H9 (cell line): ENCODE measurements around the gene VPS51. TPM values are rescaled to one million over a fixed set of nuclear protein-coding genes. Genes with fewer than 3 reads are reported as not detected.

Source experiments
- DNase-seq: peaks from one replicate; pipeline ENCODE4 v3.0.0-alpha.2; 2017
- H2AFZ ChIP-seq: one replicate; pipeline ENCODE4 v1.6.1; 2013; ENCODE audit warnings: mild to moderate bottlenecking, low read length, control low read depth, moderate library complexity
- H2AK5ac ChIP-seq: 2 replicates; pipeline ENCODE4 v1.6.1; 2013; ENCODE audit warnings: low read length, control low read depth, mixed read lengths; ENCODE audit not compliant: insufficient read length
- H2BK120ac ChIP-seq: one replicate; pipeline ENCODE4 v1.6.1; 2013; ENCODE audit warnings: low read depth, mild to moderate bottlenecking, low read length, control low read depth, inconsistent platforms; ENCODE audit not compliant: poor library complexity, severe bottlenecking
- H2BK12ac ChIP-seq: 2 replicates; pipeline ENCODE4 v1.6.1; 2013; ENCODE audit warnings: low read length, control low read depth, mixed read lengths, low read depth; ENCODE audit not compliant: insufficient read length
- H2BK15ac ChIP-seq: 2 replicates; pipeline ENCODE4 v1.6.1; 2013; ENCODE audit warnings: low read depth, low read length, control low read depth
- H2BK20ac ChIP-seq: one replicate; pipeline ENCODE4 v1.6.1; 2013; ENCODE audit warnings: low read depth, mild to moderate bottlenecking, low read length, control low read depth, inconsistent platforms; ENCODE audit not compliant: poor library complexity, severe bottlenecking
- H2BK5ac ChIP-seq: 2 replicates; pipeline ENCODE4 v1.6.1; 2013; ENCODE audit warnings: low read length, control low read depth, mixed read lengths; ENCODE audit not compliant: insufficient read length
- H3K14ac ChIP-seq: 2 replicates; pipeline ENCODE4 v1.6.1; 2013; ENCODE audit warnings: low read length, control low read depth; ENCODE audit not compliant: insufficient read depth
- H3K18ac ChIP-seq: 2 replicates; pipeline ENCODE4 v1.6.1; 2013; ENCODE audit warnings: low read depth, mild to moderate bottlenecking, mixed read lengths, low read length, control low read depth; ENCODE audit not compliant: insufficient read length
- H3K23ac ChIP-seq: 2 replicates; pipeline ENCODE4 v1.6.1; 2013; ENCODE audit warnings: low read length, control low read depth, mixed read lengths, low read depth; ENCODE audit not compliant: insufficient read length
- H3K23me2 ChIP-seq: 2 replicates; pipeline ENCODE4 v1.6.1; 2013; ENCODE audit warnings: low read depth, mild to moderate bottlenecking, mixed read lengths, low read length, control low read depth; ENCODE audit not compliant: insufficient read length, poor library complexity, severe bottlenecking
- H3K27ac ChIP-seq: 2 replicates; pipeline ENCODE4 v1.5.1; 2013; ENCODE audit warnings: low read length, control low read depth, mixed read lengths, low read depth; ENCODE audit not compliant: insufficient read length
- H3K27me3 ChIP-seq: 2 replicates; pipeline ENCODE4 v1.6.1; 2013; ENCODE audit warnings: low read length, control low read depth, inconsistent platforms; ENCODE audit not compliant: insufficient read depth
- H3K4ac ChIP-seq: 2 replicates; pipeline ENCODE4 v1.6.1; 2013; ENCODE audit warnings: low read depth, mild to moderate bottlenecking, control low read depth, inconsistent platforms, low read length, moderate library complexity
- H3K4me1 ChIP-seq: 2 replicates; pipeline ENCODE4 v1.6.1; 2013; ENCODE audit warnings: low read length, control low read depth, inconsistent platforms; ENCODE audit not compliant: insufficient read depth
- H3K4me2 ChIP-seq: 2 replicates; pipeline ENCODE4 v1.6.1; 2013; ENCODE audit warnings: low read length, control low read depth, mixed read lengths; ENCODE audit not compliant: insufficient read length, insufficient read depth
- H3K56ac ChIP-seq: 2 replicates; pipeline ENCODE4 v1.6.1; 2013; ENCODE audit warnings: low read depth, mild to moderate bottlenecking, mixed read lengths, low read length, control low read depth; ENCODE audit not compliant: insufficient read length
- H3K79me1 ChIP-seq: 2 replicates; pipeline ENCODE4 v1.6.1; 2013; ENCODE audit warnings: low read depth, mild to moderate bottlenecking, moderate library complexity, low read length, control low read depth, inconsistent platforms; ENCODE audit not compliant: insufficient read depth, poor library complexity, severe bottlenecking
- H3K79me2 ChIP-seq: 2 replicates; pipeline ENCODE4 v1.6.1; 2013; ENCODE audit warnings: low read length, control low read depth, inconsistent platforms; ENCODE audit not compliant: insufficient read depth
- H3K9ac ChIP-seq: 2 replicates; pipeline ENCODE4 v1.6.1; 2013; ENCODE audit warnings: low read length, control low read depth, mixed read lengths; ENCODE audit not compliant: insufficient read length; ENCODE audit errors: extremely low read depth
- H3K9me3 ChIP-seq: one replicate; pipeline ENCODE4 v1.6.1; 2013; ENCODE audit warnings: low read depth, low read length, inconsistent platforms; ENCODE audit not compliant: control insufficient read depth
- H3T11ph ChIP-seq: one replicate; pipeline ENCODE4 v1.6.1; 2013; ENCODE audit warnings: mild to moderate bottlenecking, low read length, control low read depth, inconsistent platforms
- H4K20me1 ChIP-seq: one replicate; pipeline ENCODE4 v1.6.1; 2013; ENCODE audit not compliant: control insufficient read depth, insufficient read length, insufficient read depth
- H4K5ac ChIP-seq: 2 replicates; pipeline ENCODE4 v1.6.1; 2013; ENCODE audit warnings: low read depth, mild to moderate bottlenecking, mixed read lengths, low read length, control low read depth; ENCODE audit not compliant: insufficient read length
- H4K8ac ChIP-seq: replicated peaks from 2 replicates; pipeline ENCODE4 v1.6.1; 2013; ENCODE audit warnings: low read length, control low read depth, mixed read lengths, low read depth; ENCODE audit not compliant: insufficient read length
- H4K91ac ChIP-seq: 2 replicates; pipeline ENCODE4 v1.6.1; 2013; ENCODE audit warnings: low read depth, mild to moderate bottlenecking, moderate library complexity, mixed read lengths, low read length, control low read depth; ENCODE audit not compliant: insufficient read length
- H3K27ac Mint-ChIP-seq, 3 experiments: 2 replicates in 2 of 3; 3 replicates in 1 of 3; pipeline ENCODE4 v1.8.0; 2020 to 2021; ENCODE audit warnings: mixed read lengths in 3 of 3, mild to moderate bottlenecking in 1 of 3, moderate library complexity in 1 of 3
- H3K27me3 Mint-ChIP-seq: 2 replicates; pipeline ENCODE4 v1.8.0; 2021; ENCODE audit warnings: low read depth, mild to moderate bottlenecking, moderate library complexity, mixed read lengths
- H3K36me3 Mint-ChIP-seq, 3 experiments: 2 replicates in 2 of 3; 3 replicates in 1 of 3; pipeline ENCODE4 v1.8.0; 2020 to 2021; ENCODE audit warnings: low read depth in 3 of 3, mixed read lengths in 3 of 3; ENCODE audit not compliant: insufficient read depth in 1 of 3
- H3K4me1 Mint-ChIP-seq, 2 experiments: 2 replicates each; pipeline ENCODE4 v1.8.0; 2020; ENCODE audit warnings: mixed read lengths in 2 of 2
- H3K4me3 Mint-ChIP-seq, 2 experiments: 2 replicates in 1 of 2; 3 replicates in 1 of 2; pipeline ENCODE4 v1.8.0; 2020 to 2021; ENCODE audit warnings: mild to moderate bottlenecking in 2 of 2, mixed read lengths in 2 of 2, moderate library complexity in 1 of 2
- H3K9me3 Mint-ChIP-seq, 2 experiments: 2 replicates in 1 of 2; 3 replicates in 1 of 2; pipeline ENCODE4 v1.8.0; 2020; ENCODE audit warnings: mild to moderate bottlenecking in 2 of 2, mixed read lengths in 2 of 2, moderate library complexity in 1 of 2
- WGBS: extraction: QIAGEN DNeasy Blood & Tissue Kit; methylation state at CpG from one replicate; pipeline ENCODE4 v1.1.7; 2013; ENCODE audit warnings: missing lambda C conversion rate, low lambda C conversion rate, mixed read lengths; ENCODE audit not compliant: insufficient read length; ENCODE audit errors: extremely low coverage; 5-methylcytosine and 5-hydroxymethylcytosine counted together
- total RNA-seq: library from RNA; stranded (reverse); gene quantifications from 2 replicates; pipeline ENCODE4 v1.2.1, GENCODE V29; 2021
- TF ChIP-seq, protein P1 (sequence below): fragments of 200-600 bp; sonication (generic); conservative IDR thresholded peaks from 3 replicates; pipeline ENCODE4 v1.8.0; 2021; ENCODE audit warnings: antibody characterized with exemption, mild to moderate bottlenecking

Gene VPS51
- total RNA-seq, 1 experiment from 2014 or later = 94.7 TPM

DNA sequence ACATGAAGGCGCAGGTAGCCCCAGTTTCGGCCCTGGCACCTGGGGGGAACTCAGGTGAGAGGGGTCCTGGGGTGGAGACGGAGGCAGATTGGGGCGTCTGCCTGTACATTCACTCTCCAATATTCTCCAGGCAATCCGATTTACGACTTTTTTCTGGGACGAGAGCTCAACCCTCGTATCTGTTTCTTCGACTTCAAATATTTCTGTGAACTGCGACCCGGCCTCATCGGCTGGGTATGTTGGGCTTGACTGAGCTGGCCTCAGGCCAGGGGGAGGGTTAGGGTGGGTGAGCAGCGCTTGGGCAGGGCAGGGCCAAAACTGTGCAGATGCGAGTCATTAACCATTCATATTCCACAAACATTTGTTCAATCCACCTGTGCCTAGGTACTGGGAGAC lies 17.3 kb downstream of the VPS51 start:
- Histone ChIP-seq H3K9me3 (no peaks in the 10 kb centered on the region), H2AK5ac (no peak overlapping the region), H3K18ac (no peak overlapping the region), H4K8ac (no peak overlapping the region), H3K23ac (no peak overlapping the region), H4K91ac (no peak overlapping the region), H3K23me2 (peaks cover 18% of the 10 kb centered on the region), H3K79me2 (no peaks in the 10 kb centered on the region), H4K20me1 (no peaks in the 10 kb centered on the region), H3K4me1 (no peaks in the 10 kb centered on the region), H2BK20ac (no peak overlapping the region), H3K4ac (no peak overlapping the region), H2BK5ac (no peak overlapping the region), H4K5ac (no peak overlapping the region), H3K4me2 (peak overlapping the region; percentile 56), H3T11ph (no peak overlapping the region), H3K14ac (no peak overlapping the region), H2AFZ (no peak overlapping the region), H2BK120ac (no peak overlapping the region), H3K27ac (no peak overlapping the region), H3K56ac (no peak overlapping the region), H3K27me3 (no peaks in the 10 kb centered on the region), H3K9ac (peak overlapping the region; percentile 27), H2BK15ac (no peak overlapping the region), H3K79me1 (no peaks in the 10 kb centered on the region), H2BK12ac (no peak overlapping the region)
- Mint-ChIP-seq H3K4me1 (peaks cover 17 to 25% of the 10 kb centered on the region in 2 experiments), H3K27ac (peak overlapping the region; percentile 23 to 91 (median 85); a peak in 4 of 7 replicates), H3K27me3 (peaks cover 1% of the 10 kb centered on the region; the same call in 1 of the 2 replicates), H3K4me3 (peak overlapping the region; percentile 82 to 99), H3K9me3 (no peaks in the 10 kb centered on the region), H3K36me3 (peaks cover 4 to 30% (median 28%) of the 10 kb centered on the region in 3 experiments)
- WGBS = no CpG with 5 or more reads among the region's 14 CpGs
- DNase-seq = no peak
- TF ChIP-seq, protein P1, sequence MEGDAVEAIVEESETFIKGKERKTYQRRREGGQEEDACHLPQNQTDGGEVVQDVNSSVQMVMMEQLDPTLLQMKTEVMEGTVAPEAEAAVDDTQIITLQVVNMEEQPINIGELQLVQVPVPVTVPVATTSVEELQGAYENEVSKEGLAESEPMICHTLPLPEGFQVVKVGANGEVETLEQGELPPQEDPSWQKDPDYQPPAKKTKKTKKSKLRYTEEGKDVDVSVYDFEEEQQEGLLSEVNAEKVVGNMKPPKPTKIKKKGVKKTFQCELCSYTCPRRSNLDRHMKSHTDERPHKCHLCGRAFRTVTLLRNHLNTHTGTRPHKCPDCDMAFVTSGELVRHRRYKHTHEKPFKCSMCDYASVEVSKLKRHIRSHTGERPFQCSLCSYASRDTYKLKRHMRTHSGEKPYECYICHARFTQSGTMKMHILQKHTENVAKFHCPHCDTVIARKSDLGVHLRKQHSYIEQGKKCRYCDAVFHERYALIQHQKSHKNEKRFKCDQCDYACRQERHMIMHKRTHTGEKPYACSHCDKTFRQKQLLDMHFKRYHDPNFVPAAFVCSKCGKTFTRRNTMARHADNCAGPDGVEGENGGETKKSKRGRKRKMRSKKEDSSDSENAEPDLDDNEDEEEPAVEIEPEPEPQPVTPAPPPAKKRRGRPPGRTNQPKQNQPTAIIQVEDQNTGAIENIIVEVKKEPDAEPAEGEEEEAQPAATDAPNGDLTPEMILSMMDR = no peak
